Adrenal gland (tissue), 12 donors: Measurements from ENCODE around the gene PCED1A. TPM values are rescaled to one million over a fixed set of nuclear protein-coding genes. Genes with fewer than 3 reads are reported as not detected.

Experiments
- DNase-seq, 7 donors: peaks; one replicate each; pipeline ENCODE4 v3.0.0-alpha.2; 2019 to 2020
- H3K27ac ChIP-seq, 5 donors: fragments of 200-600 bp; sonication (generic) in 4 of 5; 1 replicate in 3 of 5; 2 replicates in 2 of 5; pipeline versions ENCODE4 v1.5.1 to v1.8.0; 2016 to 2020; ENCODE audit warnings: mild to moderate bottlenecking in 1 of 5
- H3K27me3 ChIP-seq: fragments of 200-600 bp; 2 replicates; pipeline ENCODE4 v1.8.0; 2021
- H3K36me3 ChIP-seq, 2 donors: fragments of 200-600 bp; replicated peaks in 1 of 2; 1 replicate in 1 of 2; 2 replicates in 1 of 2; pipeline versions ENCODE4 v1.5.1 to v1.8.0; 2018 to 2022
- H3K4me1 ChIP-seq, 2 donors: fragments of 200-600 bp; replicated peaks in 1 of 2; 1 replicate in 1 of 2; 2 replicates in 1 of 2; pipeline versions ENCODE4 v1.5.1 to v1.8.0; 2018 to 2021
- H3K4me3 ChIP-seq, 4 donors: fragments of 200-600 bp; sonication (generic) in 3 of 4; one replicate each; pipeline ENCODE4 v1.5.1; 2016 to 2018
- H3K9me3 ChIP-seq, 3 donors: fragments of 200-600 bp; sonication (generic) in 1 of 3; replicated peaks in 1 of 3; 1 replicate in 2 of 3; 2 replicates in 1 of 3; pipeline versions ENCODE4 v1.5.1 to v1.8.0; 2016 to 2021
- POLR2A ChIP-seq, 2 donors: fragments of 450-650 bp; IDR thresholded peaks; one replicate each; pipeline ENCODE4 v1.6.1; 2017; ENCODE audit warnings: antibody characterized with exemption in 2 of 2, mild to moderate bottlenecking in 2 of 2, moderate library complexity in 1 of 2
- WGBS, 4 donors: extraction: QIAGEN DNeasy Blood & Tissue Kit in 2 of 4; methylation state at CpG; one replicate each; pipeline versions ENCODE4 v1.1.5 to v1.1.7; 2013 to 2017; 5-methylcytosine and 5-hydroxymethylcytosine counted together
- intact Hi-C, 2 donors: fragments of 100-400 bp; cut with DNase I; formaldehyde crosslinking; loops; one replicate each; pipeline versions ENCODE4 v1.14.1 to v1.15.0; 2022 to 2023
- polyA plus RNA-seq, 3 donors: library from polyadenylated mRNA; stranded (reverse); fragments of 200-250 nt in 2 of 3; fragments of 350-450 nt in 1 of 3; fragmentation: Illumina TruSeq in 1 of 3; extraction: RNeasy Lipid Tissue Mini Kit (QIAGEN cat#74804) in 1 of 3; gene quantifications; one replicate each; pipeline ENCODE4 v1.2.3, GENCODE V29; 2013 to 2014
- total RNA-seq, 9 donors: library from RNA; depleted of rRNA in 4 of 9; stranded (reverse); fragments of >200 nt in 4 of 9; fragments of 120-200 nt in 1 of 9; fragmentation: NEBNext Ultra II Directional in 1 of 9; extraction: Animal tissue kit (Norgen Biotek cat#: 25700) in 1 of 9; gene quantifications; one replicate each; pipeline versions ENCODE4 v1.1.0 to v1.2.4, GENCODE V29; 2013 to 2023
- TF ChIP-seq, protein P1 (sequence below), 6 experiments: fragments of 450-650 bp in 4 of 6; fragments of 200-600 bp in 2 of 6; sonication (generic) in 1 of 6; IDR thresholded peaks; 1 replicate in 5 of 6; 2 replicates in 1 of 6; pipeline versions ENCODE4 v1.5.1 to v1.8.0; 2016 to 2021; ENCODE audit warnings: antibody characterized with exemption in 6 of 6, mild to moderate bottlenecking in 2 of 6, moderate library complexity in 1 of 6
- donor health status: healthy with polysubstance abuse.
- donor health status: Bipolar disorder and iron deficiency.
- donor health status: DM: yes; HTN: yes; CAD: no.
- donor health status: DM: no; HTN: no; CAD: no.
- donor health status: DM: no; HTN: no; CAD: no.
- donor health status: DM: yes; HTN: yes; CAD: no.

Gene PCED1A
- total and polyA plus RNA-seq, 12 donors: 9.6 to 244 (median 46.3) TPM

DNA sequence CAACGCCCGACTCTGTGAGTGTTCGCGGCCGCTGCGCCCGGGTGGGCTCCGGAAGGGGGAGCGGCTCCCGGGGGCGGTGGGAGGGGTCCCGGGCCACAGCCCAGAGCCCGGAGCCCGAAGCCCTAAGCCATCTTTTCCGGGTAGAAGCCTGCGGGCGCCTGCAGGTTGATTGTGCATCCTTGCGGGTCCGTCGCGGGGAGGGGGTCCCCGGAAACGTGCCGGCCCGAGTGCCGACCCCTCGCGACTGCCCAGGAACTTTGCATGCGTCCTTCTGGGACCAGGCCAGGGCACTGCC is 33.2 kb upstream of the PCED1A start:
- Histone ChIP-seq H3K4me3 (peak overlapping the region; percentile 43 to 98 (median 77)), H3K36me3 (no peaks in the 10 kb centered on the region), H3K9me3 (no peaks in the 10 kb centered on the region), H3K4me1 (peaks cover 3 to 50% of the 10 kb centered on the region in 2 donors), H3K27me3 (no peaks in the 10 kb centered on the region), H3K27ac (peak overlapping the region in 4 of 5 donors; percentile 19 to 83 (median 74))
- intact Hi-C loops: loop anchor here in 1 of 2 donors (10.0 kb wide), 1 partner anchor 91 kb away; no protein-coding TSS in a partner anchor
- TF ChIP-seq, protein P1, sequence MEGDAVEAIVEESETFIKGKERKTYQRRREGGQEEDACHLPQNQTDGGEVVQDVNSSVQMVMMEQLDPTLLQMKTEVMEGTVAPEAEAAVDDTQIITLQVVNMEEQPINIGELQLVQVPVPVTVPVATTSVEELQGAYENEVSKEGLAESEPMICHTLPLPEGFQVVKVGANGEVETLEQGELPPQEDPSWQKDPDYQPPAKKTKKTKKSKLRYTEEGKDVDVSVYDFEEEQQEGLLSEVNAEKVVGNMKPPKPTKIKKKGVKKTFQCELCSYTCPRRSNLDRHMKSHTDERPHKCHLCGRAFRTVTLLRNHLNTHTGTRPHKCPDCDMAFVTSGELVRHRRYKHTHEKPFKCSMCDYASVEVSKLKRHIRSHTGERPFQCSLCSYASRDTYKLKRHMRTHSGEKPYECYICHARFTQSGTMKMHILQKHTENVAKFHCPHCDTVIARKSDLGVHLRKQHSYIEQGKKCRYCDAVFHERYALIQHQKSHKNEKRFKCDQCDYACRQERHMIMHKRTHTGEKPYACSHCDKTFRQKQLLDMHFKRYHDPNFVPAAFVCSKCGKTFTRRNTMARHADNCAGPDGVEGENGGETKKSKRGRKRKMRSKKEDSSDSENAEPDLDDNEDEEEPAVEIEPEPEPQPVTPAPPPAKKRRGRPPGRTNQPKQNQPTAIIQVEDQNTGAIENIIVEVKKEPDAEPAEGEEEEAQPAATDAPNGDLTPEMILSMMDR (IDR thresholded peaks at IDR 0.05): no peak
- TF ChIP-seq POLR2A (IDR thresholded peaks at IDR 0.05): no peak
- 0 to 1% (median 0%) methylated on average over 1 to 29 of the region's 29 CpGs for WGBS, 4 donors
- peak in 5 of 7 donors; percentile 43 to 64 (median 48) for DNase-seq

DNA sequence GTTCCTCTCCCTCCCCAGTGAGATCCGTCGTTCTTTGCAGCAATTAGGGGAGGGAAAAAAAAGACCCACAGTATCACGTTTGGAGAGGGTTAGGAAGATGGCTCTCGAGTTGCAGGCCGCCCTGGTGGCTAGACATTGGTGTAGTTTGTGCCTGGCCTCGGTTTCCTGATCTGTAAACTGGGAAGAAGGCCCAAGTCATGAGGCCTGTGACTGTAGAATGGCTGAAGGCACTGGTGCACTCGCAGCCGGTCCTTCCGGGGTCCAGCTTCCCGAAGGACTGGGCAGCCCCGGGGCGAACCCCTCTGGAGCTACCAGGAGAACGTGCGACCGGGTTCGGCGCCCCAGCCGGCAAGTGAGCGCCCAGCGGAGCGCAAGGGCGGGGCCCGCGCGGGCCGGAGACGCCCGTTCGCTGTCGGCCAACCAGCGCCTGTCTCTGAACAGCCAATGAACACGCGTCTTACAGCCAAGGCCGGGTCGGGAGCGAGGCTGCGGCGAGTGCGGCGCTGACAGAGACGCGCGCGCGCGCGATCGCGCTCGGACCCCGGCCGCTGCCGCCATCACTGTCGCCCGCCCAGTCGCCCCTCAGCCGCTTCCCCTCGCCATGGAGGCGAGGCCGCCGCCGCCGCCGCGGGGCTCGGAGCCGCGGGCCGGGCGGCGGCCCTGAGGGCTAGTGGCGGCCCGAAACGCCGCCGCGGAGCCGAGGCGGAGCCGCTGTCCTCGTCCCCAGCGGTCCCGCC is 32.7 kb upstream of the PCED1A start, which contains the start of gene PTPRA:
TSS of gene PTPRA (plus strand) at position 472 of the 737 bp plus-strand sequence. CDS start 90,797 bp downstream, outside the sequence.
- no peaks in the 10 kb centered on the region for H3K36me3 ChIP-seq
- peaks cover 3 to 50% of the 10 kb centered on the region in 2 donors for H3K4me1 ChIP-seq
- H3K27ac ChIP-seq: peak within 1 kb of the TSS in 4 of 5 donors; percentile 19 to 83 (median 74)
- H3K27me3 ChIP-seq: no peaks in the 10 kb centered on the region
- intact Hi-C loops: loop anchor here in 1 of 2 donors (10.0 kb wide), 1 partner anchor 92 kb away; no protein-coding TSS in a partner anchor
- peak within 1 kb of the TSS; percentile 43 to 98 (median 77) for H3K4me3 ChIP-seq
- H3K9me3 ChIP-seq: no peaks in the 10 kb centered on the region
- DNase-seq: peak; percentile 92 to 96 (median 93)
- TF ChIP-seq, protein P1 (IDR thresholded peaks at IDR 0.05): no peak
- TF ChIP-seq POLR2A (IDR thresholded peaks at IDR 0.05): peak; percentile 69 to 85
- 0% methylated on average over 1 to 83 of the region's 83 CpGs for WGBS, 4 donors

DNA sequence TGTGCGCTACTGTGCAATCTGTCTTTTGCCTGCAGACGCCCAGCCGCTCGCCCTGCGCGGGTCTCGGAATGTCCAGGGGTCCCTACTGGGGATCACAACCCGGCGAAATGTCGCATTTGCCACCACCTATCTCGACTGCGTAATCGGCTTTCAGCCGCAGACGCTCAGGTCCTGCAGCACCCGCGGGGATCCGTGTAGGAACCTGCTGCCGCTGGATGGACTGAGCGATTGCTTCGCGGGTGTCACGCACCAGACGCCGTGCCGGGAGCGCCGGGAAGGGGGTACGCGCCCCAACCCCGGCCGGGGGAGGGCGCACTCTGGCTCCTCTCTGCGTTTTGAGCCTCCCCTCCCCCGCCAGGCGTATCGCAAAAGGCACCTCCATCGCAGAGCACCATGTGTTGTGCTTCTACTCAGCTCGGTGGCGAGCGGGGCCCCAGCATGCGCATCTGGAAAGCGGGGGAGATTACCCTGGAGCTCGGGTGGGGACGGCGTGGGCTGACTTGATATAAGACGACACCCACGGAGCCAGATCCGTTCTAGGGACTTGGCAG is 32.1 kb upstream of the PCED1A start:
- H3K27ac ChIP-seq: no peak overlapping the region
- H3K27me3 ChIP-seq: no peaks in the 10 kb centered on the region
- H3K9me3 ChIP-seq: no peaks in the 10 kb centered on the region
- peak overlapping the region in 3 of 4 donors; percentile 43 to 98 (median 96) for H3K4me3 ChIP-seq
- intact Hi-C loops: loop anchor here in 1 of 2 donors (10.0 kb wide), 1 partner anchor 92 kb away; no protein-coding TSS in a partner anchor
- 0% methylated on average over 3 to 49 of the region's 49 CpGs for WGBS, 4 donors
- TF ChIP-seq, protein P1 (IDR thresholded peaks at IDR 0.05): no peak
- TF ChIP-seq POLR2A (IDR thresholded peaks at IDR 0.05): no peak
- H3K36me3 ChIP-seq: no peaks in the 10 kb centered on the region
- peaks cover 3 to 50% of the 10 kb centered on the region in 2 donors for H3K4me1 ChIP-seq
- DNase-seq: peak; percentile 47 to 75 (median 62)
